Chondrocyte (in vitro differentiated cells): ENCODE data around the gene APEH. TPM values are rescaled to one million over a fixed set of nuclear protein-coding genes. Genes with fewer than 3 reads are reported as not detected.

Source experiments
- DNase-seq: peaks from one replicate; pipeline ENCODE4 v3.0.0; 2021; ENCODE audit warnings: mixed read lengths, low spot score
- H3K27ac Mint-ChIP-seq: one replicate; pipeline ENCODE4 v1.8.0; 2021; ENCODE audit warnings: mild to moderate bottlenecking, moderate library complexity, mixed read lengths; ENCODE audit not compliant: unreplicated experiment
- H3K27me3 Mint-ChIP-seq: 2 replicates; pipeline ENCODE4 v1.8.0; 2021; ENCODE audit warnings: low read depth, mixed read lengths
- H3K36me3 Mint-ChIP-seq: 2 replicates; pipeline ENCODE4 v1.8.0; 2021; ENCODE audit warnings: low read depth, mixed read lengths
- H3K4me1 Mint-ChIP-seq: 2 replicates; pipeline ENCODE4 v1.8.0; 2021; ENCODE audit warnings: low read depth, mild to moderate bottlenecking, mixed read lengths
- H3K4me3 Mint-ChIP-seq: one replicate; pipeline ENCODE4 v1.8.0; 2021; ENCODE audit warnings: mild to moderate bottlenecking, moderate library complexity, mixed read lengths; ENCODE audit not compliant: unreplicated experiment
- H3K9me3 Mint-ChIP-seq: 2 replicates; pipeline ENCODE4 v1.8.0; 2021; ENCODE audit warnings: low read depth, mixed read lengths
- total RNA-seq: library from RNA; stranded (reverse); gene quantifications from 3 replicates; pipeline ENCODE4 v1.2.1, GENCODE V29; 2021
- TF ChIP-seq, protein P1 (sequence below): fragments of 200-600 bp; sonication (generic); IDR thresholded peaks from 2 replicates; pipeline ENCODE4 v1.5.0; 2021; ENCODE audit warnings: antibody characterized with exemption, mild to moderate bottlenecking, moderate library complexity

Gene APEH
- total RNA-seq, 1 donor from 2014 or later = 69.8 TPM

DNA sequence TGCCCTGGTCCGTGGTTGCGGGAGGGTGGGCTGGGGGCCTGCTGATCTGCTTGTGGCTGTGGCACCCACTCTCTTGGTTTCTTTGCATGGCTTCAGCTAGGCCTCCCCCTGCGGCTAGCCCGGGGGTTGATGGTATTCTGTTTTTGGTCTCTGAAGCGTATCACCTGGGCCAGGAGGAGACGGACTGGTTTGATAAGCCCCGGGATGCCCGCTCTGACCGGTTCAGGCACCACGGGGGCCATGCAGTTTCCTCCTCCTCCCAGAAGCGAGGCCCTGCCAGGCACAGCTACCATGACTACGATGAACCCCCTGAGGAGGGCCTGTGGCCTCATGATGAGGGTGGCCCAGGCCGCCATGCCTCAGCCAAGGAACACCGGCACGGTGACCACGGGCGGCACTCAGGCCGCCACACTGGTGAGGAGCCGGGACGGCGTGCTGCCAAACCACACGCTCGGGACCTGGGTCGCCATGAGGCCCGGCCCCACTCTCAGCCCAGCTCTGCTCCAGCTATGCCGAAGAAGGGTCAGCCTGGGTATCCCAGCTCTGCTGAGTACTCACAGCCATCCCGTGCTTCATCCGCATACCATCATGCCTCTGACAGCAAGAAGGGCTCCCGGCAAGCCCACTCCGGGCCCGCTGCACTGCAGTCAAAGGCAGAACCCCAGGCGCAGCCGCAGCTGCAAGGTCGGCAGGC lies 11.3 kb upstream of the APEH start:
- DNase-seq = no peak
- Mint-ChIP-seq H3K4me1 (peaks cover 7% of the 10 kb centered on the region), H3K4me3 (no peak overlapping the region), H3K27ac (no peak overlapping the region), H3K9me3 (no peaks in the 10 kb centered on the region), H3K27me3 (peaks cover 2% of the 10 kb centered on the region), H3K36me3 (no peaks in the 10 kb centered on the region)
- TF ChIP-seq, protein P1, sequence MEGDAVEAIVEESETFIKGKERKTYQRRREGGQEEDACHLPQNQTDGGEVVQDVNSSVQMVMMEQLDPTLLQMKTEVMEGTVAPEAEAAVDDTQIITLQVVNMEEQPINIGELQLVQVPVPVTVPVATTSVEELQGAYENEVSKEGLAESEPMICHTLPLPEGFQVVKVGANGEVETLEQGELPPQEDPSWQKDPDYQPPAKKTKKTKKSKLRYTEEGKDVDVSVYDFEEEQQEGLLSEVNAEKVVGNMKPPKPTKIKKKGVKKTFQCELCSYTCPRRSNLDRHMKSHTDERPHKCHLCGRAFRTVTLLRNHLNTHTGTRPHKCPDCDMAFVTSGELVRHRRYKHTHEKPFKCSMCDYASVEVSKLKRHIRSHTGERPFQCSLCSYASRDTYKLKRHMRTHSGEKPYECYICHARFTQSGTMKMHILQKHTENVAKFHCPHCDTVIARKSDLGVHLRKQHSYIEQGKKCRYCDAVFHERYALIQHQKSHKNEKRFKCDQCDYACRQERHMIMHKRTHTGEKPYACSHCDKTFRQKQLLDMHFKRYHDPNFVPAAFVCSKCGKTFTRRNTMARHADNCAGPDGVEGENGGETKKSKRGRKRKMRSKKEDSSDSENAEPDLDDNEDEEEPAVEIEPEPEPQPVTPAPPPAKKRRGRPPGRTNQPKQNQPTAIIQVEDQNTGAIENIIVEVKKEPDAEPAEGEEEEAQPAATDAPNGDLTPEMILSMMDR = no peak

GRCh38 chr3:49663831-49664230 lies 10.3 kb upstream of the APEH start:
- Mint-ChIP-seq H3K4me1 (peaks cover 15% of the 10 kb centered on the region), H3K27ac (no peak overlapping the region), H3K4me3 (no peak overlapping the region), H3K9me3 (no peaks in the 10 kb centered on the region), H3K36me3 (no peaks in the 10 kb centered on the region), H3K27me3 (peaks cover 2% of the 10 kb centered on the region)
- DNase-seq = no peak
- TF ChIP-seq, protein P1 = no peak

DNA sequence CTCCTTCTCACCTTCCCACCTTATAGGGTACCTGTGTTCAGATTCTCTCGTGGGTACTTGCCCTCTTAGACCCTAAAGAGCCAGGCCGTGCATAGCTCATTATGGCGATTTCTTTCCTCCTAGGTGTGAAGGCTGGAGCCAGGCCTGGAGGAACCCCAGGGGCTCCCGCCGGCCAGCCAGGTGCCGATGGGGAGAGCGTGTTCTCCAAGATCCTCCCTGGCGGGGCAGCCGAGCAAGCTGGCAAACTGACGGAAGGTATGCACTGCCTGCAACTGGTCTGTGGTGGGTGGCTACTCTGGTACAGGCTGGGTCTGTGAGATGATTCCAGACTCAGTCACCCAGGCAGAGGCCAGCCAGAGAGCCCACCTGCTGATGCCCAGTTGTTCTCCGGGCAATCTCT lies 9.9 kb upstream of the APEH start:
- Mint-ChIP-seq H3K4me1 (peaks cover 18% of the 10 kb centered on the region), H3K36me3 (no peaks in the 10 kb centered on the region), H3K9me3 (no peaks in the 10 kb centered on the region), H3K27me3 (no peaks in the 10 kb centered on the region), H3K27ac (no peak overlapping the region), H3K4me3 (no peak overlapping the region)
- TF ChIP-seq, protein P1 = no peak
- no peak for DNase-seq

GRCh38 chr3:49665822-49666519 lies 8.2 kb upstream of the APEH start:
- Mint-ChIP-seq H3K36me3 (no peaks in the 10 kb centered on the region), H3K4me1 (peaks cover 18% of the 10 kb centered on the region), H3K27me3 (no peaks in the 10 kb centered on the region), H3K4me3 (no peak overlapping the region), H3K9me3 (no peaks in the 10 kb centered on the region), H3K27ac (no peak overlapping the region)
- no peak for DNase-seq
- TF ChIP-seq, protein P1 = no peak

DNA sequence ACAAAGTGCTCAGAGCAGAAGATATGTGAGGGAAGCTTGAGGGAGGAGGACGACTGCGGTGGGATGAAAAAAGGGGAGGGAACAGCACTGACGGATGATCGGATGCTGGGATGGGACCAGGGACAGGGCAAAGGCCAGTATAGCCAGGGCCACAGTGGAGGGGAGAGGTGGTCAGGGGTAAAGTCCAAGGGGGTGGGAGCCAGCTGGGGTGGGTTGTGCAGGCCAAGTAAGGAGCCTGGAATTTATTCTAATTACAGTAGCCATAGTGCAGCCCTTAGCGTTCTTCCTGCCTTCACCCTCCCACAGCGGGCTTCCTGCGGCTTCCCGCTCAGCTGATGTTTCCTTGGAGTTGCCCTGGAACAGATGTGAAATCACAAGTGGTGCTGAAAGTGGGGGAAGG lies 7.6 kb upstream of the APEH start:
- H3K27ac Mint-ChIP-seq = no peak overlapping the region
- TF ChIP-seq, protein P1 = no peak
- no peaks in the 10 kb centered on the region for H3K36me3 Mint-ChIP-seq
- no peak for DNase-seq
- no peaks in the 10 kb centered on the region for H3K27me3 Mint-ChIP-seq
- peaks cover 18% of the 10 kb centered on the region for H3K4me1 Mint-ChIP-seq
- H3K4me3 Mint-ChIP-seq = no peak overlapping the region
- H3K9me3 Mint-ChIP-seq = no peaks in the 10 kb centered on the region
